Thyroid gland (tissue), 4 donors: Measurements from ENCODE around the gene KCTD4. TPM values are rescaled to one million over a fixed set of nuclear protein-coding genes. Genes with fewer than 3 reads are reported as not detected.
"Not testable (repeated sequence)": the region's sequence is repeated elsewhere in the genome, so short reads cannot be mapped to it uniquely, and the experiment has no call there.

Experiments used
- DNase-seq, 2 donors: peaks; one replicate each; pipeline ENCODE4 v3.0.0-alpha.2; 2019
- H3K27ac ChIP-seq, 3 donors: fragments of 200-600 bp; sonication (generic); 1 replicate in 2 of 3; 2 replicates in 1 of 3; pipeline ENCODE4 v1.5.1; 2016 to 2019; ENCODE audit warnings: mild to moderate bottlenecking in 1 of 3, moderate library complexity in 1 of 3
- H3K27me3 ChIP-seq: fragments of 200-600 bp; sonication (generic); one replicate; pipeline ENCODE4 v1.5.1; 2019
- H3K36me3 ChIP-seq, 2 donors: fragments of 200-600 bp; sonication (generic); one replicate each; pipeline ENCODE4 v1.5.1; 2016 to 2019
- H3K4me1 ChIP-seq, 2 donors: fragments of 200-600 bp; sonication (generic); one replicate each; pipeline ENCODE4 v1.5.1; 2017 to 2019
- H3K4me3 ChIP-seq, 3 donors: fragments of 200-600 bp; sonication (generic); replicated peaks in 1 of 3; 1 replicate in 2 of 3; 2 replicates in 1 of 3; pipeline ENCODE4 v1.5.1; 2016; ENCODE audit warnings: mild to moderate bottlenecking in 1 of 3
- H3K9me3 ChIP-seq: fragments of 200-600 bp; sonication (generic); one replicate; pipeline ENCODE4 v1.5.1; 2017
- CTCF ChIP-seq, 6 experiments: fragments of 200-600 bp in 3 of 6; fragments of 450-650 bp in 3 of 6; sonication (generic) in 3 of 6; IDR thresholded peaks; one replicate each; pipeline ENCODE4 v1.5.1; 2016 to 2019; ENCODE audit warnings: antibody characterized with exemption in 6 of 6, mild to moderate bottlenecking in 2 of 6, inconsistent platforms in 1 of 6, moderate library complexity in 1 of 6
- POLR2A ChIP-seq, 2 donors: fragments of 450-650 bp; IDR thresholded peaks; one replicate each; pipeline ENCODE4 v1.6.1; 2017; ENCODE audit warnings: antibody characterized with exemption in 2 of 2, mild to moderate bottlenecking in 2 of 2, moderate library complexity in 1 of 2
- WGBS, 2 donors: methylation state at CpG; one replicate each; pipeline ENCODE4 v1.1.5; 2017; 5-methylcytosine and 5-hydroxymethylcytosine counted together
- intact Hi-C: fragments of 100-400 bp; cut with DNase I; formaldehyde crosslinking; loops from one replicate; pipeline ENCODE4 v1.15.1; 2023
- total RNA-seq, 4 donors: library from RNA; depleted of rRNA; stranded (reverse); fragments of >200 nt; gene quantifications; one replicate each; pipeline ENCODE4 v1.2.3, GENCODE V29; 2016

The KCTD4 gene
- total RNA-seq, 4 donors from 2014 or later: 0.11 TPM; not detected in 3

- intact Hi-C loops: no loop called here
- no peak overlapping the region for H3K4me3 ChIP-seq
Observed at GRCh38 chr13:45194081-45194939, 6.5 kb downstream of the KCTD4 start.

GRCh38 chr13:45191874-45192273, 9.0 kb downstream of the KCTD4 start:
- Histone ChIP-seq H3K36me3 (no peaks in the 10 kb centered on the region), H3K4me1 (peaks cover 13 to 15% of the 10 kb centered on the region in 2 donors), H3K27me3 (no peaks in the 10 kb centered on the region), H3K4me3 (no peak overlapping the region), H3K27ac (no peak overlapping the region), H3K9me3 (no peaks in the 10 kb centered on the region)
- TF ChIP-seq CTCF (IDR thresholded peaks at IDR 0.05) (no peak), POLR2A (IDR thresholded peaks at IDR 0.05) (no peak)
- no peak for DNase-seq
- intact Hi-C loops: no loop called here
- 94 to 96% methylated on average over 1 of the region's 1 CpG for WGBS, 2 donors

More at GRCh38 chr13:45194081-45194939, 6.5 kb downstream of the KCTD4 start:
- 78% methylated on average over 15 of the region's 15 CpGs for WGBS, 2 donors
- no peak for DNase-seq
- no peak overlapping the region for H3K27ac ChIP-seq
- TF ChIP-seq CTCF (IDR thresholded peaks at IDR 0.05): no peak
- TF ChIP-seq POLR2A (IDR thresholded peaks at IDR 0.05): no peak
- H3K4me1 ChIP-seq: peaks cover 13 to 17% of the 10 kb centered on the region in 2 donors
- H3K27me3 ChIP-seq: no peaks in the 10 kb centered on the region
- H3K36me3 ChIP-seq: no peaks in the 10 kb centered on the region
- no peaks in the 10 kb centered on the region for H3K9me3 ChIP-seq

GRCh38 chr13:45189511-45189910, 11.3 kb downstream of the KCTD4 start:
- H3K4me3 ChIP-seq, H3K4me1 ChIP-seq, H3K9me3 ChIP-seq, DNase-seq, H3K27me3 ChIP-seq, H3K36me3 ChIP-seq, intact Hi-C loops, H3K27ac ChIP-seq: not testable (repeated sequence)

- H3K4me3 ChIP-seq, H3K27ac ChIP-seq, intact Hi-C loops, DNase-seq, H3K36me3 ChIP-seq, H3K9me3 ChIP-seq, H3K4me1 ChIP-seq, H3K27me3 ChIP-seq: not testable (repeated sequence)
- 98% methylated on average over 4 of the region's 4 CpGs for WGBS, 2 donors
Observed at GRCh38 chr13:45189077-45189476, 11.8 kb downstream of the KCTD4 start.

GRCh38 chr13:45185286-45185685, 15.6 kb downstream of the KCTD4 start:
- H3K27ac ChIP-seq: no peak overlapping the region
- intact Hi-C loops: no loop called here
- H3K27me3 ChIP-seq: no peaks in the 10 kb centered on the region
- no peaks in the 10 kb centered on the region for H3K4me1 ChIP-seq
- WGBS, 2 donors: 95 to 96% methylated on average over 2 of the region's 2 CpGs
- no peak overlapping the region for H3K4me3 ChIP-seq
- no peak for DNase-seq
- H3K9me3 ChIP-seq: no peaks in the 10 kb centered on the region
- TF ChIP-seq CTCF (IDR thresholded peaks at IDR 0.05) (no peak), POLR2A (IDR thresholded peaks at IDR 0.05) (no peak)
- H3K36me3 ChIP-seq: no peaks in the 10 kb centered on the region

- TF ChIP-seq POLR2A (IDR thresholded peaks at IDR 0.05): no peak
- TF ChIP-seq CTCF (IDR thresholded peaks at IDR 0.05): no peak
- no peak for DNase-seq
- intact Hi-C loops: no loop called here
- Histone ChIP-seq H3K9me3 (no peaks in the 10 kb centered on the region), H3K27me3 (no peaks in the 10 kb centered on the region), H3K36me3 (no peaks in the 10 kb centered on the region), H3K4me1 (no peaks in the 10 kb centered on the region), H3K27ac (no peak overlapping the region), H3K4me3 (no peak overlapping the region)
- WGBS, 2 donors: 92 to 96% methylated on average over 5 of the region's 5 CpGs
Observed at GRCh38 chr13:45184693-45185092, 16.2 kb downstream of the KCTD4 start.
